ENCODE results near the gene DDRGK1. TPM values are rescaled to one million over a fixed set of nuclear protein-coding genes. Genes with fewer than 3 reads are reported as not detected.

DDRGK1 gene
- total and polyA plus RNA-seq, 2 of the 8 experiments (the other 6 are each of a cell fraction or from before 2014, with no cell fraction given), result 29.4 to 42.0 TPM

DNA sequence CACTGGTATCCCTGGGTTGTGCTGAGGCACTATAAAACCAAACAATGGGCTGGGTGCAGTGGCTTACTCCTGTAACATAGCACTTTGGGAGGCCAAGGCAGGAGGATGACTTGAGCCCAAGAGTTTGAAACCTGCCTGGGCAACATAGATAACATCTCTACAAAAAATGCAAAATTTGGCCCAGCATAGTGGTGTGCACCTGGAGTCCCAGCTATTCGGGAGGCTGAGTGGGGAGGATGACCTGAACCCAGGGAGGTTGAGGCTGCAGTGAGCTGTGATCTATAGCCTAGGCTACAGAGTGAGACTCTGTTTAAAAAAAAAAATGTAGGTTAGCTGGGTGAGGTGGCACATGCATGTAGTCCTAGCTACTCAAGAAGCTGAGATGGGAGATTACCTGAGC is 42.2 kb upstream of the DDRGK1 start:
- Histone ChIP-seq H4K91ac (replicated peaks; ENCODE audit: insufficient read length, low read length) (no peak overlapping the region), H2BK12ac (ENCODE audit: low read depth, low read length) (no peak overlapping the region), H3K9ac (replicated peaks in 1 of 4; ENCODE audit: extremely low read depth in 1 of 4, low read depth in 3 of 4, low read length in 3 of 4) (no peak overlapping the region), H2BK20ac (ENCODE audit: low read length) (no peak overlapping the region), H3K36me3 (ENCODE audit: control insufficient read depth in 2 of 4, insufficient read depth in 4 of 4, low read length in 3 of 4) (no peaks in the 10 kb centered on the region), H3K14ac (ENCODE audit: insufficient read length) (no peak overlapping the region), H2BK15ac (ENCODE audit: low read length) (no peak overlapping the region), H4K8ac (ENCODE audit: extremely low read depth, insufficient read depth, low read length) (no peak overlapping the region), H3K79me2 (ENCODE audit: control insufficient read depth in 1 of 2, insufficient read depth in 2 of 2, low read length in 2 of 2) (no peaks in the 10 kb centered on the region), H3K23me2 (ENCODE audit: low read depth, low read length) (peaks cover 4% of the 10 kb centered on the region; the same call in 1 of the 2 replicates), H2AFZ (ENCODE audit: low read length) (no peak overlapping the region), H3K9me3 (ENCODE audit: insufficient read depth in 2 of 2, low read depth in 1 of 2, low read length in 1 of 2) (no peaks in the 10 kb centered on the region), H4K5ac (ENCODE audit: insufficient read length, low read depth, low read length) (no peak overlapping the region), H4K20me1 (replicated peaks in 1 of 2; ENCODE audit: control insufficient read depth in 1 of 2, insufficient read depth in 2 of 2, low read length in 2 of 2) (peaks cover 0 to 4% of the 10 kb centered on the region in 2 experiments), H3K27ac (ENCODE audit: low read depth, low read length) (no peak overlapping the region), H3K18ac (ENCODE audit: extremely low read depth, low read length) (no peak overlapping the region), H2BK5ac (ENCODE audit: low read depth, low read length) (no peak overlapping the region), H3K23ac (ENCODE audit: insufficient read length) (no peak overlapping the region), H3K27me3 (replicated peaks in 1 of 4; ENCODE audit: control insufficient read depth in 3 of 4, extremely low read depth in 1 of 4, insufficient read depth in 3 of 4, low read length in 3 of 4) (peaks cover 0 to 24% (median 18%) of the 10 kb centered on the region in 4 experiments; a peak in 6 of 7 replicates), H3K79me1 (ENCODE audit: low read depth, low read length) (no peaks in the 10 kb centered on the region), H3K4me1 (replicated peaks in 1 of 4; ENCODE audit: control insufficient read depth in 3 of 4, insufficient read depth in 4 of 4, low read length in 3 of 4) (peaks cover 0 to 5% (median 1%) of the 10 kb centered on the region in 4 experiments; a peak in 3 of 7 replicates), H2BK120ac (replicated peaks; ENCODE audit: low read depth, low read length) (no peak overlapping the region), H3K4me3 (ENCODE audit: extremely low read depth in 1 of 4, insufficient read depth in 2 of 4, low read depth in 3 of 4, low read length in 4 of 4) (no peak overlapping the region), H3K4me2 (ENCODE audit: insufficient read depth in 1 of 2, low read depth in 2 of 2, low read length in 2 of 2) (no peak overlapping the region), H2AK5ac (ENCODE audit: low read depth, low read length) (no peak overlapping the region), H3K56ac (replicated peaks; ENCODE audit: insufficient read length, low read depth, low read length) (no peak overlapping the region), H3K4ac (replicated peaks; ENCODE audit: insufficient read length, low read depth, low read length) (no peak overlapping the region)
- CTCF ChIA-PET (ENCODE audit: partially characterized antibody), result interaction anchor here (1.2 to 10.5 kb wide), 5 partner anchors 13 to 68 kb away, joined by 4 to 158 read pairs (median 47); no protein-coding TSS in a partner anchor
- FAIRE-seq, result no peak
- WGBS, 2 experiments (ENCODE audit: extremely low coverage in 1 of 2, insufficient coverage in 1 of 2, insufficient read length in 1 of 2, insufficient replicate concordance in 2 of 2, low coverage in 1 of 2, low lambda C conversion rate in 2 of 2, missing lambda C conversion rate in 1 of 2), result 91% methylated on average over 1 of the region's 1 CpG; no CpG with 5 or more reads in 1 of the 2 experiments
- DNase-seq (ENCODE audit: low read depth in 1 of 2, low spot score in 2 of 2), result no peak
- POLR2A ChIA-PET (ENCODE audit: partially characterized antibody), result interaction anchor here (1.2 to 4.0 kb wide), 3 partner anchors 19 to 46 kb away, joined by 3 to 46 read pairs (median 6); no protein-coding TSS in a partner anchor
- TF ChIP-seq TCF12 (IDR thresholded peaks at IDR 0.05; ENCODE audit: low read depth, low read length) (no peak), KDM5A (IDR thresholded peaks at IDR 0.05; ENCODE audit: low read length) (no peak), TAF1 (IDR thresholded peaks at IDR 0.05; ENCODE audit: low read depth, low read length) (no peak), RXRA (IDR thresholded peaks at IDR 0.05; ENCODE audit: insufficient read depth, low read depth, low read length) (no peak), JUND (IDR thresholded peaks at IDR 0.05; ENCODE audit: low read length) (no peak), ASH2L (IDR thresholded peaks at IDR 0.05; ENCODE audit: low read length) (no peak), GABPA (IDR thresholded peaks at IDR 0.05; ENCODE audit: borderline replicate concordance, insufficient read depth, low read length) (no peak), KDM4A (IDR thresholded peaks at IDR 0.05; ENCODE audit: low read depth, low read length, severe bottlenecking) (no peak), YY1 (IDR thresholded peaks at IDR 0.05; ENCODE audit: low read depth, low read length) (no peak), RAD21 (IDR thresholded peaks at IDR 0.05 in 1 of 2, conservative IDR thresholded peaks at IDR 0.05 in 1 of 2; ENCODE audit: low read depth in 2 of 2, low read length in 2 of 2) (no peak), KDM1A (IDR thresholded peaks at IDR 0.05; ENCODE audit: borderline replicate concordance, low read length) (no peak), TBP (IDR thresholded peaks at IDR 0.05; ENCODE audit: low read depth, low read length) (no peak), ATF2 (IDR thresholded peaks at IDR 0.05; ENCODE audit: low read length) (no peak)
